ENCODE results near the gene LILRA1.
"Not testable (repeated sequence)": the region's sequence is repeated elsewhere in the genome, so short reads cannot be mapped to it uniquely, and the experiment has no call there.

Gene LILRA1

GRCh38 chr19:54593445-54593844, at the start of gene LILRA1:
Gene LILRA1 (plus strand): TSS chr19:54593632. CDS start chr19:54594245, 613 bp downstream.
- not testable (repeated sequence) for DNase-seq (ENCODE audit: low read depth)

DNA sequence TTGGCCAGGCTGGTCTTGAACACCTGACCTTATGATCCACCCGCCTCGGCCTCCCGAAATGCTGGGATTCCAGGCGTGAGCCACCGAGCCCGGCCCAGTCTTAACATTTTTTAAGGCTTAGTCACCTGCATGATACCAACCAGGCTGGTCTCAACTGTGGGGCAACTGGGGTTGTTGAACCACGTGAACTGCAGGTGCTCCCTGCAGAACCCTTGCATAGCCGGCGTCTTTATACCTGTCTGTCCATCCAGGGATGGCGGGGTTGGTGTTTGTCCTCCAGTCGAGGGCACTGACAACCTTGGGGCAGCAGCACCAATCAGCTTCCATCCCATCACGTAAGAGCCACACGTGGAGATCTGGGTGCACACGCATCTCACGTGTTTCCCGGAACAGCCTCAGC, 44.6 kb upstream of the LILRA1 start:
- DNase-seq (ENCODE audit: low read depth) = no peak

DNA sequence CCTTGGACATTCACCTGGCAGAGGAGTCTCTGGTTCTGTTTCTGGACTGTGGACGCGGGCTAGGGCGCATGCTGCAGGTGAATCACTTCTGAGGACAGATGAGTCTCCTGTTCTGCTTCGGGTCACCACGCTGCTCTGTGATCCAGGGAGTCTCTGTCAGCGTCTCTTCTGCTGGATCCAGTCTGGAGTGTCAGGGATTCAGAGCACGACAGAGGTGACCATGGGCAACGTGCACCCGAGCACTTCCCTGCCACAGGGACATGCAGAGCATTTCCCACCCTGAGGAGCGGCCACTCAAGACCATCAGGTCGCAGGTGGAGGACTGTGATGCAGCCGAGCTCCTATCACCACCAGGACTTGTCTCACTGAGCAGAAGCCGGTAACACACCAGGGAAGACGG, 44.2 kb upstream of the LILRA1 start:
- no peak for DNase-seq (ENCODE audit: low read depth)

DNA sequence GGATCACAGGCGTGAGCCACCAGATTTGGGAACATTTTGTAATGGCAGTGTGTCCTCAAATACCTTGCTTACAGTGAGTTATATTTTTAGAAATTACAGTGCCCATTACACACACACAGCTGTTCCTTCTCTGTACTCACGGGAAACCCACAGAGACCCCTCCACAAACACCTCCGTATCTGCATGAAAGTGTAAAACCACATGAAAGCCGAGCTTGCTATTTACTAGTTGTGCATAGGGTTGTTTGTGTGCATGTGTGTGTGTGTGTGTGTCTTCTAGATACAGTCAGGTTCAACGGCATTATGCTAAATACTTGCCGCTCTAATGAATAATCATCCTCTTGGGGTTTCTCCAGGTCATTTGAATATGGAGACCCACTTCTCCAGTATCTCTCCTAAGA, 42.1 kb upstream of the LILRA1 start:
- no peak for DNase-seq (ENCODE audit: low read depth)

GRCh38 chr19:54551950-54552912, 41.2 kb upstream of the LILRA1 start:
- no peak for DNase-seq (ENCODE audit: low read depth)

- DNase-seq (ENCODE audit: low read depth) = no peak
Observed at GRCh38 chr19:54552913-54553310, 40.5 kb upstream of the LILRA1 start.

DNA sequence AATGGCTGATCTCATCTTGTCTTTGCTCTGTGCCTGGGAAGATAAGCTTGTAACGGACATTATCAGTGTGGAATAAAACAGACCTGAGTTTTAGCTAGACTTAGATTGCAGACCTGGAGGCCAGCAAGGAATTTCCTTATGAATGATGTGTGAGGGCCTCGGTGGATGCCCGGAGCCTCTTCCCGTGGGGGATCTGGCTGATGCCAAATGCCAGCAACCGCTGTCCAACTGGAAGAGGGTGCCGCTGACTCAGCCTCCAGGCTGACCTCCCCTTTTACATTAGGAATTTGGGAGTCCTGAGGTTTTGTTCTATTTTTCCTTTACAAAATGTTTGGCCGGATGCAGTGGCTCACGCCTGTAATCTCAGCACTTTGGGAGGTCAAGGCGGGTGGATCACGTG, 39.4 kb upstream of the LILRA1 start:
- DNase-seq (ENCODE audit: low read depth) = no peak

- no peak for DNase-seq (ENCODE audit: low read depth)
Observed at GRCh38 chr19:54554896-54555295, 38.5 kb upstream of the LILRA1 start.

DNA sequence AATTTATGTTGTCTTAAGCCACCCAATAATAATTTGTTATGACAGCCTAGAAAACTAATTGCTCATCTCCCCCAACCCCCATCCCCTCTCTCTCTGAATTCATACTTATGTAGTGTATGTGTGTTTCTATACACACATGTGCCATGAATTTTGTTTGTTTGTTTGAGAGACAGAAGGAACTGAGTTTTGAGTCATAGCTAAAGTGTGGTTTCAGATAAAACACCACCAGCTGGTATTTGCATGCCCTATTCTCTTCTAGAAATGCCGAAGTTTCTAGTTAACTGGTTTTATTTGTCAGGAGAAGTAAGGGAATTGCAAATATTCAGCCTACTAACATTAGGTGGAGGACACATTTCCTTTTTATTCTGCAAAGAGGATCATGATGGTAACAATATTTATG, 37.2 kb upstream of the LILRA1 start:
- no peak for DNase-seq (ENCODE audit: low read depth)

GRCh38 chr19:54558339-54558738, 35.1 kb upstream of the LILRA1 start:
- DNase-seq (ENCODE audit: low read depth) = no peak

- DNase-seq (ENCODE audit: low read depth) = no peak
Observed at GRCh38 chr19:54560881-54561385, 32.5 kb upstream of the LILRA1 start.

DNA sequence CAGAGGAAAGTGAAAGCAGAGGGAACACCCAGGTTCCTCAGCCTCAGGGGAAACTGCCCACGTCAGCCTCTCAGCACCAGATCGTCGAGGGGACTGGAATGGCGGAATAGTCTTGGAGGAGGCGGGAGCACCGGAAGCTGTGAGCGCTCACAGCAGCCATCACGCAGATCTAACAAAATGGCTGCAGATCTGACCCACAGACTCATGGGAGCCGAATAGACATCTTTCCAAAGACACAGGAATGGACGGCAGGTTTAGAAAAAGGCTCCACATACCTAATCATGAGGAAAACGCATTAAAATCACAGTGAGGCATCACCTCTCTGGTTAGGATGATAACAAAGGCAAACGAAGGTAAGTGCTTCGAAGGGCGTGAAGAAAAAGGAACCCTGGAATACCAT, 31.6 kb upstream of the LILRA1 start:
- no peak for DNase-seq (ENCODE audit: low read depth)

DNA sequence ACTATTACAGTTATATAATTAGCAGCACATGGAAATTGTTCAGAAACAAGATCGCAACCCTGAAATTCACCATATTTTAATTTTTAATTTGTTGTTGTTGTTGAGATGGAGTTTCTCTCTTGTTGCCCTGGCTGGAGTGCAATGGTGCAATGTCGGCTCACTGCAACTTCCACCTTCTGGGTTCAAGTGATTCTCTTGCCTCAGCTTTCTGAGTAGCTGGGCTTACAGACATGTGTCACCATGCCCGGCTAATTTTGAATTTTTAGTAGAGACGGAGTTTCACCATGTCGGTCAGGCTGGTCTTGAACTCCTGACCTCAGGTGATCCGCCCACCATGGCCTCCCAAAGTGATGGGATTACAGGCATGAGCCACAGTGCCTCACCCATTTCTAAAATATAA, 30.2 kb upstream of the LILRA1 start:
- not testable (repeated sequence) for DNase-seq (ENCODE audit: low read depth)

DNA sequence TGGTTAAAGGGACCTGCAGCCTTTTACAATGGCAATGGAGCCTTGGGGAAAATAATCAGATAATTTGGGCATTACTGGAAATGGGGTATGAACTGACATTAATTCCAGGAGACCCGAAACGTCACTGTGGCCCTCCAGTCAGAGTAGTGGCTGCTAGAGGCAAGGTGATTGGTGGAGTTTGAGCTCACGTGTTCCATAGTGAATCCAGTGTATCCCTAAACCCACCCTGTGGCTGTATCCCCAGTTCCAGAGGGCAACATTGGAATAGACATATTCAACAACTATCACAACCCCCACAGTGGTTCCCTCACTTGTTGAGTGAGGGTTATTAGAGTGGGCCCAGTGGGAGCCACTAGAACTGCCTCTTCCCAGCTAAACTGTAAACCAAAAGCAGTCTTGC, 23.1 kb upstream of the LILRA1 start:
- no peak for DNase-seq (ENCODE audit: low read depth)

- DNase-seq (ENCODE audit: low read depth) = not testable (repeated sequence)
Observed at GRCh38 chr19:54571715-54572615, 21.5 kb upstream of the LILRA1 start.

DNA sequence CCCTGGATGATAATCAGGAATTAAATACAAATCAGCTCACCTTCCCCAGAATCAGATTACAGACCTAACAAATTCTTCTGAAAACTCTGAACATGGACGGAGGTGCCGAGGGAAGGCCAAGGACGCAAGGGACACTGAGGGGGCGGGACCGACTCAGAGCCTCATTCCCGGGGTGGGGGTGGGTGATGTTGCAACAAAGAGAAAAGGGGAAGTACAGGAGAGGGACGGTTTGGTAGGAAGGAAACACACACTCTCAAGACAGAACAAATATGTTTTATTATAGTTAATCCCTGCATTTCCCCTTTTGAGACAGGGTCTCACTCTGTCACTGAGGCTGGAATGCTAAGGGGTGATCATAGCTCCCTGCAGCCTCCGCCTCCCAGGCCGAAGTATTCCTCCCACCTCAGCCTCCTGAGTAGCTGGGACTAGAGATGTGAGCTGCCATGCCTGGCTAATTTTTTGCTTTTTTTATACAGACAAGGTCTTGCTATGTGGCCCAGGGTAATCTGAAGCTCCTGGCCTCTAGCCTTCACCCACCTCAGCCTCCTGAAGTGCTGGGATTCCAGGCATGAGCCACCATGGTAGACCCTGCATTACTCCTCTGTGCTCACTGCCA, 20.6 kb upstream of the LILRA1 start:
- no peak for DNase-seq (ENCODE audit: low read depth)

GRCh38 chr19:54573330-54573872, 20.0 kb upstream of the LILRA1 start, which contains the start of gene LILRA2:
Gene LILRA2 (plus strand): TSS chr19:54573790. CDS start chr19:54573879, 89 bp downstream.
- DNase-seq (ENCODE audit: low read depth) = no peak

DNA sequence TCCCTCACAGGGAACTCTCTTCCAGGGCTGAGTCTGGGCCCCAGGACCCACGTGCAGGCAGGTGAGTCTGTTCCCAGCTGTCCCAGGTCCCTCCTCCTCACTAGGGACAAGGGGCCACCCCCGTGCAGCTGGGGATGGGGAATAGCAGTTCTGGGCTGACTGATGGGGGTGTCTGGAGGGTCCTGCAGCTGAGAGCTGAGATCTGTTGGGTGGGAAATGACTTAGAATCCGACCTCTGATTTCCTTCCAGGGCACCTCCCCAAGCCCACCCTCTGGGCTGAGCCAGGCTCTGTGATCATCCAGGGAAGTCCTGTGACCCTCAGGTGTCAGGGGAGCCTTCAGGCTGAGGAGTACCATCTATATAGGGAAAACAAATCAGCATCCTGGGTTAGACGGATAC, 19.4 kb upstream of the LILRA1 start:
- no peak for DNase-seq (ENCODE audit: low read depth)

DNA sequence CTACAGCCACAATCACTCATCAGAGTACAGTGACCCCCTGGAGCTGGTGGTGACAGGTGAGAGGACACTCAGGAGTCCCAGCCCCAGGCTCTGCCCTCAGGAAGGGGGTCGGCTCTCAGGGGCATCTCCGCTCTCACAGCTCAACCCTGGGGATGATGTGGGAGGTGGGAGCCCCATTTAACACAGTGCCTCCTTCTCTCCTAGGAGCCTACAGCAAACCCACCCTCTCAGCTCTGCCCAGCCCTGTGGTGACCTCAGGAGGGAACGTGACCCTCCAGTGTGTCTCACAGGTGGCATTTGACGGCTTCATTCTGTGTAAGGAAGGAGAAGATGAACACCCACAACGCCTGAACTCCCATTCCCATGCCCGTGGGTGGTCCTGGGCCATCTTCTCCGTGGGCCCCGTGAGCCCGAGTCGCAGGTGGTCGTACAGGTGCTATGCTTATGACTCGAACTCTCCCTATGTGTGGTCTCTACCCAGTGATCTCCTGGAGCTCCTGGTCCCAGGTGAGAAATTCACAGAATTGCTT, 18.8 kb upstream of the LILRA1 start:
- DNase-seq (ENCODE audit: low read depth) = no peak

GRCh38 chr19:54575205-54575604, 18.2 kb upstream of the LILRA1 start:
- not testable (repeated sequence) for DNase-seq (ENCODE audit: low read depth)

GRCh38 chr19:54576411-54576976, 16.9 kb upstream of the LILRA1 start:
- DNase-seq (ENCODE audit: low read depth) = no peak

All from activated T-cell treated with anti-CD3 and anti-CD28 coated beads for 1 hour (primary cell).